CD1c-positive myeloid dendritic cell (primary cell): Measurements from ENCODE around the gene REP15.
"Not testable (repeated sequence)": the region's sequence is repeated elsewhere in the genome, so short reads cannot be mapped to it uniquely, and the experiment has no call there.

Experiments used
- DNase-seq: peaks from one replicate; pipeline ENCODE4 v3.0.0-alpha.2; 2016; ENCODE audit errors: extremely low spot score

REP15 gene

GRCh38 chr12:27696293-27696652 lies at the start of gene REP15:
Gene REP15 (plus strand): TSS chr12:27696447. CDS start chr12:27696563, 116 bp downstream.
- no peak for DNase-seq

- no peak for DNase-seq
Observed at GRCh38 chr12:27650011-27650410, 46.2 kb upstream of the REP15 start.

GRCh38 chr12:27651201-27651600 lies 45.0 kb upstream of the REP15 start:
- DNase-seq: no peak

- DNase-seq: peak; percentile 74
Observed at GRCh38 chr12:27652174-27652763, 44.0 kb upstream of the REP15 start.

- DNase-seq: no peak
Observed at GRCh38 chr12:27653661-27654060, 42.6 kb upstream of the REP15 start.

GRCh38 chr12:27655476-27655875 lies 40.8 kb upstream of the REP15 start:
- DNase-seq: not testable (repeated sequence)

GRCh38 chr12:27657296-27657695 lies 39.0 kb upstream of the REP15 start:
- DNase-seq: no peak

- no peak for DNase-seq
Observed at GRCh38 chr12:27665704-27666103, 30.5 kb upstream of the REP15 start.

- DNase-seq: no peak
Observed at GRCh38 chr12:27666510-27666909, 29.7 kb upstream of the REP15 start.

- DNase-seq: no peak
Observed at GRCh38 chr12:27667540-27667939, 28.7 kb upstream of the REP15 start.

GRCh38 chr12:27672051-27672450 lies 24.2 kb upstream of the REP15 start:
- no peak for DNase-seq

- no peak for DNase-seq
Observed at GRCh38 chr12:27672643-27673042, 23.6 kb upstream of the REP15 start.

GRCh38 chr12:27673101-27673718 lies 23.0 kb upstream of the REP15 start:
- DNase-seq: no peak

GRCh38 chr12:27674989-27675388 lies 21.3 kb upstream of the REP15 start:
- no peak for DNase-seq

- DNase-seq: no peak
Observed at GRCh38 chr12:27680619-27681018, 15.6 kb upstream of the REP15 start.

GRCh38 chr12:27682534-27682933 lies 13.7 kb upstream of the REP15 start:
- no peak for DNase-seq

- DNase-seq: no peak
Observed at GRCh38 chr12:27685274-27685673, 11.0 kb upstream of the REP15 start.

- no peak for DNase-seq
Observed at GRCh38 chr12:27686147-27686546, 10.1 kb upstream of the REP15 start.

GRCh38 chr12:27688671-27689070 lies 7.6 kb upstream of the REP15 start:
- DNase-seq: no peak

- no peak for DNase-seq
Observed at GRCh38 chr12:27689558-27690180, 6.6 kb upstream of the REP15 start.

GRCh38 chr12:27693403-27693802 lies 2.8 kb upstream of the REP15 start:
- DNase-seq: no peak

GRCh38 chr12:27695556-27696292 lies 523 bp upstream of the REP15 start:
- no peak for DNase-seq
